SU-DHL-6 (cell line): ENCODE data around the gene DAAM1.

Experiments used
- H2AFZ ChIP-seq: fragments of 200-600 bp; sonication (generic); 2 replicates; pipeline ENCODE4 v1.6.1; 2014; ENCODE audit warnings: low read depth, mild to moderate bottlenecking, moderate library complexity, mixed read lengths, antibody characterized with exemption, low read length; ENCODE audit not compliant: severe bottlenecking
- H3F3A ChIP-seq: fragments of 200-600 bp; shearing (Covaris generic); 2 replicates; pipeline ENCODE4 v1.6.0; 2016; ENCODE audit warnings: antibody characterized with exemption, mild to moderate bottlenecking; ENCODE audit not compliant: insufficient read depth
- H3K27ac ChIP-seq: fragments of 200-600 bp; sonication (generic); 2 replicates; pipeline ENCODE4 v1.5.1; 2016; ENCODE audit warnings: low read depth, mild to moderate bottlenecking, low read length, moderate library complexity, mixed read lengths
- H3K27me3 ChIP-seq: fragments of 200-600 bp; sonication (generic), shearing (Covaris generic); 2 replicates; pipeline ENCODE4 v1.6.0; 2014; ENCODE audit warnings: mild to moderate bottlenecking, low read length
- H3K36me3 ChIP-seq: fragments of 200-600 bp; sonication (generic); 2 replicates; pipeline ENCODE4 v1.6.1; 2014; ENCODE audit warnings: mild to moderate bottlenecking, low read length, mixed read lengths
- H3K4me2 ChIP-seq: fragments of 300-600, 200-600 bp; shearing (Covaris generic), sonication (generic); 2 replicates; pipeline ENCODE4 v1.6.0; 2014; ENCODE audit warnings: low read length, low read depth, mild to moderate bottlenecking; ENCODE audit not compliant: poor library complexity, severe bottlenecking
- H3K4me3 ChIP-seq: fragments of 200-600 bp; sonication (generic); 2 replicates; pipeline ENCODE4 v1.5.1; 2014; ENCODE audit warnings: antibody characterized with exemption, low read length, mild to moderate bottlenecking, mixed read lengths; ENCODE audit not compliant: insufficient read depth, poor library complexity, severe bottlenecking
- H3K79me2 ChIP-seq: fragments of 200-600 bp; sonication (generic); 2 replicates; pipeline ENCODE4 v1.6.1; 2014; ENCODE audit warnings: mild to moderate bottlenecking, low read length, moderate library complexity; ENCODE audit not compliant: insufficient read depth
- H3K9ac ChIP-seq: fragments of 200-600 bp; sonication (generic); 2 replicates; pipeline ENCODE4 v1.7.0; 2014; ENCODE audit warnings: mild to moderate bottlenecking, low read length
- H3K9me2 ChIP-seq: fragments of 200-600 bp; sonication (generic); replicated peaks from 2 replicates; pipeline ENCODE4 v1.6.1; 2014; ENCODE audit warnings: low read length; ENCODE audit not compliant: insufficient read depth
- H3K9me3 ChIP-seq: fragments of 200-600 bp; sonication (generic); 2 replicates; pipeline ENCODE4 v1.6.1; 2014; ENCODE audit warnings: low read length, mixed read lengths; ENCODE audit not compliant: insufficient read depth
- H4K20me1 ChIP-seq: fragments of 200-600 bp; sonication (generic); 2 replicates; pipeline ENCODE4 v1.6.1; 2014; ENCODE audit warnings: low read depth, mild to moderate bottlenecking, antibody characterized with exemption, low read length, moderate library complexity, mixed read lengths
- EZH2phosphoT487 ChIP-seq: fragments of 200-600 bp; sonication (generic), shearing (Covaris generic); conservative IDR thresholded peaks from 2 replicates; pipeline ENCODE4 v1.6.1; 2018; ENCODE audit warnings: mild to moderate bottlenecking, antibody characterized with exemption, low read length, moderate library complexity, mixed read lengths
- TF ChIP-seq, protein P1 (sequence below): fragments of 200-600 bp; sonication (generic); IDR thresholded peaks from one replicate; pipeline ENCODE4 v1.5.1; 2017; ENCODE audit warnings: antibody characterized with exemption, mild to moderate bottlenecking, low read length, moderate library complexity; ENCODE audit not compliant: insufficient read depth, poor library complexity, severe bottlenecking

Gene DAAM1

DNA sequence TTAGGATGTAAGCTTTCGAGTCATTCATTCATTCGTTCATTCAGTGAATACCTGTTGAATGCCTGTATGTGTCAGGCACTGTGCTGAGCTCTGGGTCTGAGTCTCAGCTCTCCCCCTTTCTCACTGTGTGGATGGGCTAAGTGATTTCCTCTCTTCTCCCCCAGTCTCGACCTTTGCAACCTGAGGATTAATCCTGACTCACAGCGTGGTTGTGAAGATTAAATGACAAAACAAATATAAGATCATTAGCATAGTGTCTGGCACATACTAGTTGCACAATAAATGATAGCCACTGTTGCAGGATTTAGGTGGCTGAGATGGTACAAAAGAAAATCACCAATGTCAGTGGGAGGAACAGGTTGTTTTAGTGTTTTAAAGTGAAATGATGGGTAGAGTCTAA, 140.0 kb downstream of the DAAM1 start:
- no peaks in the 10 kb centered on the region for H3K27me3 ChIP-seq
- H4K20me1 ChIP-seq, result no peaks in the 10 kb centered on the region
- H3K4me2 ChIP-seq, result no peak overlapping the region
- TF ChIP-seq EZH2phosphoT487, result no peak
- TF ChIP-seq, protein P1, sequence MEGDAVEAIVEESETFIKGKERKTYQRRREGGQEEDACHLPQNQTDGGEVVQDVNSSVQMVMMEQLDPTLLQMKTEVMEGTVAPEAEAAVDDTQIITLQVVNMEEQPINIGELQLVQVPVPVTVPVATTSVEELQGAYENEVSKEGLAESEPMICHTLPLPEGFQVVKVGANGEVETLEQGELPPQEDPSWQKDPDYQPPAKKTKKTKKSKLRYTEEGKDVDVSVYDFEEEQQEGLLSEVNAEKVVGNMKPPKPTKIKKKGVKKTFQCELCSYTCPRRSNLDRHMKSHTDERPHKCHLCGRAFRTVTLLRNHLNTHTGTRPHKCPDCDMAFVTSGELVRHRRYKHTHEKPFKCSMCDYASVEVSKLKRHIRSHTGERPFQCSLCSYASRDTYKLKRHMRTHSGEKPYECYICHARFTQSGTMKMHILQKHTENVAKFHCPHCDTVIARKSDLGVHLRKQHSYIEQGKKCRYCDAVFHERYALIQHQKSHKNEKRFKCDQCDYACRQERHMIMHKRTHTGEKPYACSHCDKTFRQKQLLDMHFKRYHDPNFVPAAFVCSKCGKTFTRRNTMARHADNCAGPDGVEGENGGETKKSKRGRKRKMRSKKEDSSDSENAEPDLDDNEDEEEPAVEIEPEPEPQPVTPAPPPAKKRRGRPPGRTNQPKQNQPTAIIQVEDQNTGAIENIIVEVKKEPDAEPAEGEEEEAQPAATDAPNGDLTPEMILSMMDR, result no peak
- H3K79me2 ChIP-seq, result no peaks in the 10 kb centered on the region
- H2AFZ ChIP-seq, result no peak overlapping the region
- peaks cover 42% of the 10 kb centered on the region for H3K36me3 ChIP-seq
- H3F3A ChIP-seq, result no peaks in the 10 kb centered on the region
- no peak overlapping the region for H3K9ac ChIP-seq
- no peaks in the 10 kb centered on the region for H3K9me3 ChIP-seq
- no peak overlapping the region for H3K4me3 ChIP-seq
- H3K27ac ChIP-seq, result no peak overlapping the region; the same call in 1 of the 2 replicates
- H3K9me2 ChIP-seq, result no peaks in the 10 kb centered on the region

- no peaks in the 10 kb centered on the region for H3K9me3 ChIP-seq
- H3K27ac ChIP-seq, result peak overlapping the region; percentile 59
- TF ChIP-seq, protein P1, result no peak
- no peak for TF ChIP-seq EZH2phosphoT487
- no peaks in the 10 kb centered on the region for H4K20me1 ChIP-seq
- H3K4me2 ChIP-seq, result peak overlapping the region; percentile 44
- H3K9me2 ChIP-seq, result no peaks in the 10 kb centered on the region
- H3F3A ChIP-seq, result no peaks in the 10 kb centered on the region
- no peak overlapping the region for H2AFZ ChIP-seq
- H3K79me2 ChIP-seq, result no peaks in the 10 kb centered on the region
- no peak overlapping the region for H3K4me3 ChIP-seq
- peak overlapping the region; percentile 22 for H3K9ac ChIP-seq
- H3K27me3 ChIP-seq, result no peaks in the 10 kb centered on the region
- peaks cover 49% of the 10 kb centered on the region for H3K36me3 ChIP-seq
These were observed 142.0 kb downstream of the DAAM1 start for GRCh38 chr14:59330455-59330854.

- Histone ChIP-seq H3K9me2 (no peaks in the 10 kb centered on the region), H3K27ac (no peak overlapping the region), H3K4me2 (no peak overlapping the region), H3K27me3 (no peaks in the 10 kb centered on the region), H4K20me1 (no peaks in the 10 kb centered on the region), H3K4me3 (no peak overlapping the region), H3K9ac (no peak overlapping the region), H3K36me3 (peaks cover 48% of the 10 kb centered on the region), H3F3A (no peaks in the 10 kb centered on the region), H3K9me3 (no peaks in the 10 kb centered on the region), H3K79me2 (no peaks in the 10 kb centered on the region), H2AFZ (no peak overlapping the region)
- TF ChIP-seq EZH2phosphoT487, result no peak
- TF ChIP-seq, protein P1, result no peak
These were observed 142.8 kb downstream of the DAAM1 start for GRCh38 chr14:59331217-59331616.
